ENCODE results near the gene ULBP1.
"Not testable (repeated sequence)": the region's sequence is repeated elsewhere in the genome, so short reads cannot be mapped to it uniquely, and the experiment has no call there.

The ULBP1 gene

GRCh38 chr6:149953934-149954327 lies 9.8 kb upstream of the ULBP1 start:
- DNase-seq: not testable (repeated sequence)

- not testable (repeated sequence) for DNase-seq
Observed at GRCh38 chr6:149954328-149954983, 9.3 kb upstream of the ULBP1 start.

DNA sequence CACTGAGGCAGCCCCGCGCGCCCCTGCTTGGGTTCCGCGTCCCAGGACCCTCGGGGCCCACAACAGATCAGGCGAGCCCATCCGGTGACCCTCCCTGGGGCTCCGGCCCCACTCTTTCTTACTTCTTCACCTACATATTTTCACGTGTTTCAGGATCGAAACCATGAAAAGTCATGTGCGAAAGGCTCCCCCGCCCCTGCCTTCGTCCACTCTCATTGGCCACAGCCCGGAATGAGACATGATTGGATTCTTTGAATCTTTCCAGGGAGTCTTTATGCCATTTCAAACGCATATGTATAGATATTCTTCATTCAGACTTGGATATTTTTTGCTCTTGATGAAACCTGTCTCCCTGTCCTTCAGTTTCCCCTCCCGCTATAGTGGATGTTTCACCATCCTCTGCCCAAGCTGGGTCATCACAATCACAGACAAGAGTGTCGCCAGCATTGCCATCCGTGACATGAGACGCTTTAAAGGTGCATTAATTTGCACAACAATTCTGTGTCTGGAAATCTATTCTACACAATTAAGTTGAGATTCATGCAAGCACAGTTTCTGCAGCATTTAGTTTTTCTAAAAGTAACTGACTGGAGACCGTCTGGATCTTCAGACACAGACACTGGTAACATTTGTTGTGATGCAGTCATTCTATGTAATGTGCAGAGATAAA lies 8.6 kb upstream of the ULBP1 start:
- not testable (repeated sequence) for DNase-seq

GRCh38 chr6:149955654-149956317 lies 8.0 kb upstream of the ULBP1 start:
- DNase-seq: not testable (repeated sequence)

- not testable (repeated sequence) for DNase-seq
Observed at GRCh38 chr6:149958124-149958523, 5.6 kb upstream of the ULBP1 start.

DNA sequence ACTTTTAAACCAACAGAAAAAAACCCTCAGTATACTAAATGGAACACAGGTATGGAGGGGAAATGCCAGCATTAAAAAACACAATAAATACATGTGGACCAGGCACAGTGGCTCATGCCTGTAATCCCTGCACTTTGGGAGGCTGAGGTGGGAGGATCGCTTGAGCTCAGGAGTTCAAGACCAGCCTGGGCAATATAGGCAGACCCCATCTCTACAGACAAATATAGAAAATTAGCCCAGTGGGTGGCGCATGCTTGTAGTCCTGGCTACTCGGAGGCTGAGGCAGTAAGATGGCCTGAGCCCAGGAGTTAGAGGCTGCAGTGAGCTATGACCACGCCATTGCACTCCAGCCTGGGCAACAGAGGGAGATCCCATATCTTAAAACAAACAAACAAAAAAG lies 3.9 kb upstream of the ULBP1 start:
- DNase-seq: not testable (repeated sequence)

DNA sequence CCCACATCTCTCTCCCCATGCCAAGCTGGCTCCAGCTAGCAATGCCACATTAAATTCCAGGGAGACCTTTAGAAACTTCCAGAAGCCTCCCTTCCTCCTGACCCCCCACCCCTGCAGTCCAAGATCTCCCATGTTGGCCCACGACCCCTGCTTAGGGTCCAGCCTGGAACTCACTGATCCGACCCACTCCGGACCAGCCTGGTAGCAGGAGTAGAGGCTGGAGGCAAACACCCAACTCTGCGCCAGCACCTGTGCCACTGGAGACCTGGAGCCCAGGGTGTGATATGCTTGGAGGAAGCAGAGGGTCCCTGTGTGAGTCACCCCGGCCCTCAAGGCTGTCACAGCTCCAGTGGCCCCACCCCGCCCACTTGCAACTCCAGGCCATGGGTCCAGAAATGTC lies 3.3 kb upstream of the ULBP1 start:
- no peak for DNase-seq

- no peak for DNase-seq
Observed at GRCh38 chr6:149961728-149962425, 1.9 kb upstream of the ULBP1 start.

GRCh38 chr6:149962461-149963211 lies 1.1 kb upstream of the ULBP1 start:
- DNase-seq: no peak

DNA sequence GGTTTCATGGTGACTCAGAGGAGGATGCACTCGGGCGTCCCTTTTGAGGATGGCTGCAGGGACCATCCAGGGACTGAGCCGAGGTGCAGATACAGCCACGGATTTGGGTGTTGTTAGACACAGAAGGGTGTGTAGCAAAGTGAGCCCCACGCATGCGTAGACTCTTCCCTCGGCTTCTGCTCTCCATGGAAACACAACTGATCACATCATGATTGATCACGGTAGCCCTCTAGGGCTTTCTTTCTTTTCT lies 606 bp upstream of the ULBP1 start:
- DNase-seq: no peak

DNA sequence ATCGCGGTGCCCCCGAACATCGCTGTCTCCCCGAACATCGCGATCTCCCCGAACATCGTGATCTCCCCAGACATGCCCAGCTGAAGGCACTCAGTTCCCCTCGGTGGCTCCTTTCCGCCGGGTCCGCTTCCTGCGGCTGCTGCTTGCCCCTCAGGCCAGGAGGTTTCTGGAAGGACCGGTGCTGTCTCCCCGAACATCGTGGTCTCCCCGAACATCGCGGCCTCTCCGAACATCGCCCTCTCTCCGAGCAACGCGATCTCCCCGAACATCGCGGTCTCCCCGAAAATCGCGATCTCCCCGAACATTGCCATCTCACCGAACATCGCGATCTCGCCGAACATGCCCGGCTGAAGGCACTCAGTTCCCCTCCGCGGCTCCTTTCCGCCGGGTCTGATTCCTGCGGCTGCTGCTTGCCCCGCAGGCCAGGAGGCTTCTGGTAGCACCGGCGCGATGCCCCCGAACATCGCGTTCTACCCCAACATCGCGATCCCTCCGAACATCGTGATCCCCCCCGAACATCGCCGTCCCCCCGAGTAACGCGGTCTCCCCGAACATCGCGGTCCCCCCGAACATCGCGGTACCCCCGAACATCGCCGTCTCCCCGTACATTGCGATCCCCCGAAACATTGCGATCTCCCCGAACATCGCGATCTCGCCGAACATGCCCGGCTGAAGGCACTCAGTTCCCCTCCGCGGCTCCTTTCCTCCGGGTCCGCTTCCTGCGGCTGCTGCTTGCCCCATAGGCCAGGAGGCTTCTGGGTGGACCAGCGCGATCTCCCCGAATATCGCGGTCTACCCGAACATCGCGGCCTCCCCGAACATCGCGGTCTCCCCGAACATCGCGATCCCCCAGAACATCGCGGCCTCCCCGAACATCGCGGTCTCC lies 808 bp downstream of the ULBP1 start:
- no peak for DNase-seq

DNA sequence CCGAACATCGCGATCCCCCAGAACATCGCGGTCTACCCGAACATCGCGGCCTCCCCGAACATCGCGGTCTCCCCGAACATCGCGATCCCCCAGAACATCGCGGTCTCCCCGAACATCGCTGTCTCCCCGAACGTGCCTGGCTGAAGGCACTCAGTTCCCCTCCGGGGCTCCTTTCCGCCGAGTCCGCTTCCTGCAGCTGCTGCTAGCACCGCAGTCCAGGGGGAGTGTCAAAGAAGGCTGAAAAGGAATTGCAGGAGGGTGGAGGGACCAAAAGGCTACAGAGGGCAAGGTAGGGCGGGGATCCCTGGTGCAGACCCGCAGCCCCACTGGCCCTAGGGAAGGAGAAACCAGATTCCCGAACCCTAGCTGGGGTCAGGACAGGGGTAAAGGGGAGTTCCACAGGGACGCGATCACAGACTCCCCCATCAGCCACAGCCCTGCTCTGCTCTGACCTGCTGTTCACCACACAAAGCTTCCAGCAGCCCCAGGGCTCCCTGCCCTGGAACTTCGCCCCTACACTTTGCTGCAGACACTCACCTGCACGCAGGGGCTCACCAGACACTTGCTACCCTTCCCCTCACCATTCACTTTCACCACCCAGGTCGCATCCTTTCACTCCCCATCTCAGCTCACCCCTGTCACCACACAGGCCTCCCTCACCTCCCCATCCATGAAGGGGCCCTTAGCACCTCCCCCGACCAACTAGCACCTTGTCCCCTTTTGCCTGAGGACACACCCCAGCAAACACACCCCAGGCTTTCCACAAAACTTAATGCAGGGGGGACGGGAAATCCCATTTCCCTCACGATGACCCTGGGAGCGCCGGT lies 1.7 kb downstream of the ULBP1 start:
- DNase-seq: no peak

GRCh38 chr6:149966319-149966718 lies 2.6 kb downstream of the ULBP1 start:
- DNase-seq: not testable (repeated sequence)

DNA sequence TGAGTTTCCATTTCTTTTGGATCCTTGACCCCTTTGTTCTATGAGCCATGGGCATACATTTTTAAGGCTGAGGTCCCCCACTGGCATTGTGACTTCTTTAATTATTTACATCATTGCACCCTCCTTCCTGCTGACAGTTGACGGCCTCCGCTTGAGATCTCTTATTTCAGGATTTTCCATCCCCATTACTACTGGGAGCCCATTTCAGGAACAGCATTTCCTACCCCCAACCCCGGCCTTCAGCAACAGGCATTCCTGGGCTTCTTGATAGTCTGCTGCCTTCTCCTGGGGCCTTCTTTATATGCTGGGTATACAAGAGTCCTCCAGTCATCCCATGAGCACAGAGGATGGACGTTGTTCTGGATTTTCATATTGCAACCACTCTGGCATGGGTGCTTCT lies 3.8 kb downstream of the ULBP1 start:
- no peak for DNase-seq

- not testable (repeated sequence) for DNase-seq
Observed at GRCh38 chr6:149967999-149968398, 4.3 kb downstream of the ULBP1 start.

GRCh38 chr6:149968909-149969308 lies 5.2 kb downstream of the ULBP1 start:
- DNase-seq: not testable (repeated sequence)

DNA sequence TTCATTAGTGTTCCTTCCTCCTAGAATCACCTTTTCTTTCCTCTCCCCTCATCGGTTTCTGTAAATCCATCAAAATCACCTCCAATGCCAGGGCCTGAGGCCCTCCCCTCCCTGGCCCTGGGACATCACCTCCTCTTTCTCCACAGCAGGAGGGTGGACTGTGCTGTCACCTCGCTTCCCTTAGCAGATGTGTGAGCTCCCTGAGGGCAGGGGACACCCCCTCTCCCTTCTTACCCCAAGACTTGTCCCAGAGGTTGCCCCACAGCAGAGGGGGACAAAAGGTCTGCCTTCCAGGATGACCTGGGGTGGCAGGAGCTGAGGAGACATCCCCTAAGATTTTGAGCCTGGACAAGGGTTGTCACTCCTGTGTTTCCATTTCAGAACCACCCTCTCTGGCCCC lies 5.9 kb downstream of the ULBP1 start:
- no peak for DNase-seq

GRCh38 chr6:149974394-149974793 lies 10.7 kb downstream of the ULBP1 start:
- DNase-seq: not testable (repeated sequence)

DNA sequence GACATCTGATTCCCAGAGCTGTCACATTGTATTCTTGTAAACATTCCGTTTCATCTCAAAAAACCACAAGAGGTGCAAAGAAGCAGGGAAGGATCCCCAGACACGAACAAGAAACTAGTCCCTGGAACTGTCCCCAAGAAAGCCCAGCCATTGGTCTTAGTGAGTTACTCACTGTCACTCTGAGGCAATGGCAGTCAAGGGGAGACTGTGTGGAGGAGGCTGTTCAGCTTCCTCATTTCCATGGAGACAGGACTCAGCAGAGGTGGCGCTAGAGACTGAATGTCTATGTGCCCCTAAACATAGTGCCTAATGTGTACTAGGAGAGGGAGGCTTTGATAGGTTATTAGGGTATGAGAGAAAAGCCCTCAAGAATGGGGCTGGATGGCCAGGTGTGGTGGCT lies 11.1 kb downstream of the ULBP1 start:
- DNase-seq: no peak

DNA sequence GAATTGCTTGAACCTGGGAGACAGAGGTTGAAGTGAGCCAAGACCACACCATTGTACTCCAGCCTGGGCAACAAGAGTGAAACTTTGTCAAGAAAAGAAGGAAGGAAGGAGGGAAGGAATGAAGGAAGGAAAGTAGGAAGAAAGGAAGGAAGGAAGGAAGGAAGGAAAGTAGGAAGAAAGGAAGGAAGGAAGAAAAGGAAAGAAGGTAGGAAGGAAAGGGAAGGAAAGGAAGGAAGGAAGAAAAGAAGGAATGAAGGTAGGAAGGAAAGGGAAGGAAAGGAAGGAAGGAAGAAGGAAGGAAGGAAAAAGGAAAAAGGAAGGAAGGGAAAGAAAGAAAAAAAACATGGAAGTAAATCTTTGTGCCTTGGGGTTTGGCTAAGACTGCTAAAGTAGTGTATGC lies 11.7 kb downstream of the ULBP1 start:
- no peak for DNase-seq

DNA sequence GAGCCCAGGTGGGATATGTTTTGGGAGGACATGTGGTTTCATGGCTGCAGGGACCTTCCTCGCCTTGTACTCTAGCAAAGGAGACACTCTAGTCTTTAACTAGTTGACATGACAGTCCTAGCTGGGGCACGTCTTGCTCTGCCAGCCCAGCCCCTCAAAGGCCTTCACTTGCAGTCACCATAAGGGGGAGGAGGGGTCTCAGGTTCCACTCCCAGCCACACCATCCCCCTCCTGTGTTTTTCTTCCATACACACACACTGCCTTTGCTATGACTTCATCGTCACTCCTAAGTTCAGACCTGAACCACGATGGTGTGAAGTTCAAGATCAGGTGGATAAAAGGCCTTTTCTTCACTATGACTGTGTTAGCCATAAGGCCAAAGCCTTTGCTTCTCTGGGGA lies 13.5 kb downstream of the ULBP1 start:
- no peak for DNase-seq
